ENCODE data around the gene TBCCD1. TPM values are rescaled to one million over a fixed set of nuclear protein-coding genes. Genes with fewer than 3 reads are reported as not detected.
"Not testable (repeated sequence)": the region's sequence is repeated elsewhere in the genome, so short reads cannot be mapped to it uniquely, and the experiment has no call there.

The TBCCD1 gene
- total RNA-seq, 2 donors from 2014 or later = 13.6 to 16.2 TPM

GRCh38 chr3:186502138-186502948 is 64.8 kb downstream of the TBCCD1 start:
- peaks cover 7 to 13% of the 10 kb centered on the region in 2 donors for H3K36me3 Mint-ChIP-seq (ENCODE audit: insufficient read depth in 2 of 2)
- peaks cover 6% of the 10 kb centered on the region for H3K27me3 Mint-ChIP-seq (ENCODE audit: low read depth)
- H3K4me1 Mint-ChIP-seq (ENCODE audit: low read depth) = peaks cover 44% of the 10 kb centered on the region
- peak overlapping the region; percentile 64 to 68 for H3K4me3 Mint-ChIP-seq
- peak; percentile 55 to 60 for ATAC-seq (replicated peaks in 1 of 2)
- peaks cover 7 to 12% of the 10 kb centered on the region in 2 donors for H3K9me3 Mint-ChIP-seq
- DNase-seq = peak in 1 of 2 donors; percentile 29
- H3K27ac Mint-ChIP-seq = no peak overlapping the region

GRCh38 chr3:186499949-186500348 is 67.2 kb downstream of the TBCCD1 start:
- not testable (repeated sequence) for ATAC-seq (replicated peaks in 1 of 2); DNase-seq; H3K27ac Mint-ChIP-seq; H3K4me3 Mint-ChIP-seq; H3K27me3 Mint-ChIP-seq (ENCODE audit: low read depth)
- peaks cover 5 to 11% of the 10 kb centered on the region in 2 donors for H3K36me3 Mint-ChIP-seq (ENCODE audit: insufficient read depth in 2 of 2)
- peaks cover 30% of the 10 kb centered on the region for H3K4me1 Mint-ChIP-seq (ENCODE audit: low read depth)
- peaks cover 5 to 10% of the 10 kb centered on the region in 2 donors for H3K9me3 Mint-ChIP-seq

DNA sequence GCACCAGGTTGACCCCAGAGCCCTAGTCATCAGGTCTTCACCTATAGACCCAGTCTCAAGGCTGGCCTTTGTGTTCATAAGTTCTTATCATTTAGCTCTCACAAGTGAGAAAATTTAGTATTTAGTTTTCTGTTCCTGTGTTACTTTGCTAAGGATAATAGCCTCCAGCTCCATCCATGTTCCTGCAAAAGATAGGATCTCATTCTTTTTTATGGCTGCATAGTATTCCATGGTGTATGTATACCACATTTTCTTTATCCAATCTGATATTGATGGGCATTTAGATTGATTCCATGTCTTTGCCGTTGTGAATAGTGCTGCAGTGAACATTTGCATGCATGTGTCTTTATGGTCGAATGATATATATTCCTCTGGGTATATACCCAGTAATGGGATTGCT is 69.1 kb downstream of the TBCCD1 start:
- not testable (repeated sequence) for ATAC-seq (replicated peaks in 1 of 2); H3K27me3 Mint-ChIP-seq (ENCODE audit: low read depth); DNase-seq; H3K27ac Mint-ChIP-seq; H3K4me3 Mint-ChIP-seq
- peaks cover 5 to 11% of the 10 kb centered on the region in 2 donors for H3K36me3 Mint-ChIP-seq (ENCODE audit: insufficient read depth in 2 of 2)
- H3K4me1 Mint-ChIP-seq (ENCODE audit: low read depth) = peaks cover 21% of the 10 kb centered on the region
- peaks cover 5 to 10% of the 10 kb centered on the region in 2 donors for H3K9me3 Mint-ChIP-seq

DNA sequence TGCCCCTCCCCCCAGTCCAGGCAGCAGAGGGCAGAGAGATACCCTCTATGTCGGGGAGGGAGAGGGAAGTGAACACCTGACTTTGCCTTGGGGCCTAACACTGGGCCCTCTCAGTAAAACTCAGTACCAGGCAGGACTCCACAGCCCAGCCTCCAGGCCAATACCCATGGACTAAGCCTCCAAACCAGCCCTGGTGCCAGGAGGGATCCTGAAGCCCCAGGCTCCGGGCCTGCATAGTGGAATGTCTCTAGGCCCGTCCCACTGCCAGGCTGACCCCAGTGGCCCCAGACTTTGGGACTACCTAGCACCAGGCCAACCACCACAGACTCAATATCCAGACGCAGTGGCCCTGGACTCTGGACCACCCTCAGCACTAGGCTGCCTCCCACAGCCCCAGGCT is 69.5 kb downstream of the TBCCD1 start:
- H3K27me3 Mint-ChIP-seq (ENCODE audit: low read depth) = peaks cover 6% of the 10 kb centered on the region
- peaks cover 5 to 11% of the 10 kb centered on the region in 2 donors for H3K36me3 Mint-ChIP-seq (ENCODE audit: insufficient read depth in 2 of 2)
- H3K27ac Mint-ChIP-seq = no peak overlapping the region
- peaks cover 5 to 10% of the 10 kb centered on the region in 2 donors for H3K9me3 Mint-ChIP-seq
- peaks cover 17% of the 10 kb centered on the region for H3K4me1 Mint-ChIP-seq (ENCODE audit: low read depth)
- DNase-seq (no peak), ATAC-seq (replicated peaks in 1 of 2) (no peak)
- H3K4me3 Mint-ChIP-seq = no peak overlapping the region

DNA sequence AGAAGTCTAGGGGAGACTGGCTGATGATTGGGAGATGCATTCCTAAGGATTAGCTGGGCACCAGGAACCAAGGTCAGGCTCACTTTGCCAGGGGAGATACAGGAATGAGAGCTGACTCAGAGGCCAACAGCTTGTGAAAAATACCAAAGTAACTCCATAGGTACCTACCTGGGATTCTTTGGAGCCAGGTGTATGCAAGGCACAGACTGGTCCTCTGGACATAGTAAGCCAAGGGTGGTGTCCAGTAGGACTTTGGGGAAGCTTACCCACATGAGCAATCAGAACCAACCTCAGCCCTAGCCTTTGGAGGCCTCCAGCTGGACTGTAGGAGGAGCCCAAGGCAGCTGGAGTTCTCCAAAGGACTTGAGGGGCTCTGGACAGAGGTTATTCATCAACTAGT is 70.5 kb downstream of the TBCCD1 start:
- peaks cover 5 to 10% of the 10 kb centered on the region in 2 donors for H3K9me3 Mint-ChIP-seq
- ATAC-seq (replicated peaks in 1 of 2) = no peak

More for the DNA sequence above, 70.5 kb downstream of the TBCCD1 start:
- Mint-ChIP-seq H3K27ac (no peak overlapping the region), H3K27me3 (ENCODE audit: low read depth) (peaks cover 6% of the 10 kb centered on the region), H3K36me3 (ENCODE audit: insufficient read depth in 2 of 2) (peaks cover 5 to 11% of the 10 kb centered on the region in 2 donors), H3K4me3 (no peak overlapping the region), H3K4me1 (ENCODE audit: low read depth) (peaks cover 13% of the 10 kb centered on the region)
- no peak for DNase-seq

Other genes with a start within 250 kb of the TBCCD1 start
- gene DGKG, start 205.1 kb downstream of the TBCCD1 start, total RNA-seq = 1 to 10 TPM in 1 of 2 donors, under 1 TPM in 1; 0.42 to 1.0 TPM
- gene CRYGS, start 23.0 kb downstream of the TBCCD1 start, total RNA-seq = 1 to 10 TPM; 7.0 to 7.1 TPM
- 10 to 100 TPM; 29.7 to 34.2 TPM for gene DNAJB11, start 3.4 kb upstream of the TBCCD1 start, total RNA-seq
- under 1 TPM in 1 of 2 donors, not detected in 1; 0.14 TPM for gene AHSG, start 45.7 kb upstream of the TBCCD1 start, total RNA-seq
- not detected for gene FETUB, start 73.1 kb upstream of the TBCCD1 start, total RNA-seq
- gene HRG, start 98.7 kb upstream of the TBCCD1 start, total RNA-seq = not detected
- gene KNG1, start 150.0 kb upstream of the TBCCD1 start, total RNA-seq = not detected
- 100 to 1,000 TPM; 353 to 492 TPM for gene EIF4A2, start 216.2 kb upstream of the TBCCD1 start, total RNA-seq
- 100 to 1,000 TPM; 112 to 141 TPM for gene RFC4, start 239.1 kb upstream of the TBCCD1 start, total RNA-seq